GM06990 (cell line): ENCODE data around the gene CLCN4.

Experiments
- DNase-seq: peaks from one replicate; pipeline ENCODE4 v3.0.0-alpha.2; 2011; ENCODE audit not compliant: insufficient read length; ENCODE audit errors: extremely low read depth
- H3K27me3 ChIP-seq: replicated peaks from 2 replicates; pipeline ENCODE4 v1.6.0; 2011; ENCODE audit warnings: low read length; ENCODE audit not compliant: control insufficient read depth, insufficient read depth
- H3K36me3 ChIP-seq: 2 replicates; pipeline ENCODE4 v1.5.1; 2011; ENCODE audit warnings: low read length; ENCODE audit not compliant: control insufficient read depth, insufficient read depth
- H3K4me3 ChIP-seq: replicated peaks from 2 replicates; pipeline ENCODE4 v1.5.1; 2011; ENCODE audit warnings: low read depth, mild to moderate bottlenecking, control low read depth, low read length
- TF ChIP-seq, protein P1 (sequence below): IDR thresholded peaks from 2 replicates; pipeline ENCODE4 v1.5.1; 2011; ENCODE audit warnings: low read length, control low read depth, mild to moderate bottlenecking, inconsistent platforms; ENCODE audit not compliant: insufficient read depth, poor library complexity, severe bottlenecking

Gene CLCN4

DNA sequence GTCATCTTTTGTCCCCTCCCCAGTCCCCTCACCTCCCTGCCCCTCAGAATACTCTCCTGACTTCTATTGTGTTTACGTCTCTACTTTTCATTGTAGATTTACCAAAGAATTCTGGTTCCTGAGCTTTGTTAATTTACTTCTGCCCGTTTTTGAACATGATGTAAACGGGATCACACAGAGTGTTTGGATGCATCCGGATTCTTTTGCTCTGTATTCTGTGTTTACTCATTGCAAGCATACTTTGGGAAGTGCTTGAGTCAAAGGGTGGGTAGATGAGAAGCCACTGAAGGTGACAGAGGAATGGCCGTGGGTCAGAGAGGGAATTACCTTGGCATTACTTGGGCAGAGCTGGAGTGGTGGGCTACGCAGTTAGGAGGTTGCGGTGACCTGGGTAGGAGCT is 18.0 kb downstream of the CLCN4 start:
- TF ChIP-seq, protein P1, sequence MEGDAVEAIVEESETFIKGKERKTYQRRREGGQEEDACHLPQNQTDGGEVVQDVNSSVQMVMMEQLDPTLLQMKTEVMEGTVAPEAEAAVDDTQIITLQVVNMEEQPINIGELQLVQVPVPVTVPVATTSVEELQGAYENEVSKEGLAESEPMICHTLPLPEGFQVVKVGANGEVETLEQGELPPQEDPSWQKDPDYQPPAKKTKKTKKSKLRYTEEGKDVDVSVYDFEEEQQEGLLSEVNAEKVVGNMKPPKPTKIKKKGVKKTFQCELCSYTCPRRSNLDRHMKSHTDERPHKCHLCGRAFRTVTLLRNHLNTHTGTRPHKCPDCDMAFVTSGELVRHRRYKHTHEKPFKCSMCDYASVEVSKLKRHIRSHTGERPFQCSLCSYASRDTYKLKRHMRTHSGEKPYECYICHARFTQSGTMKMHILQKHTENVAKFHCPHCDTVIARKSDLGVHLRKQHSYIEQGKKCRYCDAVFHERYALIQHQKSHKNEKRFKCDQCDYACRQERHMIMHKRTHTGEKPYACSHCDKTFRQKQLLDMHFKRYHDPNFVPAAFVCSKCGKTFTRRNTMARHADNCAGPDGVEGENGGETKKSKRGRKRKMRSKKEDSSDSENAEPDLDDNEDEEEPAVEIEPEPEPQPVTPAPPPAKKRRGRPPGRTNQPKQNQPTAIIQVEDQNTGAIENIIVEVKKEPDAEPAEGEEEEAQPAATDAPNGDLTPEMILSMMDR = no peak
- no peak overlapping the region for H3K4me3 ChIP-seq
- no peaks in the 10 kb centered on the region for H3K27me3 ChIP-seq
- H3K36me3 ChIP-seq = no peaks in the 10 kb centered on the region
- no peak for DNase-seq

- Histone ChIP-seq H3K36me3 (no peaks in the 10 kb centered on the region), H3K4me3 (no peak overlapping the region), H3K27me3 (no peaks in the 10 kb centered on the region)
- no peak for DNase-seq
- TF ChIP-seq, protein P1 = no peak
These were observed 18.6 kb downstream of the CLCN4 start for GRCh38 chrX:10175319-10175871.

- H3K4me3 ChIP-seq = no peak overlapping the region
- TF ChIP-seq, protein P1 = no peak
- H3K27me3 ChIP-seq = no peaks in the 10 kb centered on the region
- DNase-seq = no peak
- no peaks in the 10 kb centered on the region for H3K36me3 ChIP-seq
These were observed 19.6 kb downstream of the CLCN4 start for GRCh38 chrX:10176121-10177003.

GRCh38 chrX:10177004-10177396 is 20.2 kb downstream of the CLCN4 start:
- H3K4me3 ChIP-seq = no peak overlapping the region
- H3K36me3 ChIP-seq = no peaks in the 10 kb centered on the region
- TF ChIP-seq, protein P1 = no peak
- DNase-seq = no peak
- no peaks in the 10 kb centered on the region for H3K27me3 ChIP-seq

DNA sequence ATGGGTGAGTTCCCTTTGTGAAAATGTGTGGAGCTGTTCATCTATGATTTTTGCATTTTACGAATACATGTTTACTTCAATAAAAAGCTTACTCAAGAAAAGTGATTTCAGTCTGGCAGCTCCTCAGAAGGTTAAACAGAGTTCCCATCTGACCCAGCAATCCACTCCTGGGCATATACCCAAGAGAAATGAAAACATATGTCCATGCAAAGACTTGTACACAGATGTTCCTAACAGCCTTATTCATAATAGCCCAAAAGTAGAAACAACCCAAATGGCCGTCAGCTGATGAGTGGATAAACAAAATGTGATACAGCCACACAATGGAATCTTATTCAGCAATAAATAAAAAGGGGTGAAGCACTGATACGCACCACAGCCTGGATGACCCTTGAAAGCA is 20.8 kb downstream of the CLCN4 start:
- no peaks in the 10 kb centered on the region for H3K36me3 ChIP-seq
- TF ChIP-seq, protein P1 = no peak
- H3K27me3 ChIP-seq = no peaks in the 10 kb centered on the region
- H3K4me3 ChIP-seq = no peak overlapping the region
- no peak for DNase-seq
